ENCODE measurements around the gene PLCL2.

- TF ChIP-seq CBX5 (IDR thresholded peaks at IDR 0.05; ENCODE audit: low read depth) (no peak), TAF1 (IDR thresholded peaks at IDR 0.05; ENCODE audit: borderline replicate concordance, low read depth, low read length) (no peak), EGR1 (IDR thresholded peaks at IDR 0.05; ENCODE audit: borderline replicate concordance in 1 of 2, low read depth in 2 of 2, low read length in 2 of 2) (no peak), EZH2 (IDR thresholded peaks at IDR 0.05; ENCODE audit: borderline replicate concordance, control insufficient read depth, low read depth, low read length) (no peak), SUPT20H (IDR thresholded peaks at IDR 0.05; ENCODE audit: borderline replicate concordance, control insufficient read depth, low read depth, low read length) (no peak), GABPA (IDR thresholded peaks at IDR 0.05; ENCODE audit: low read depth) (no peak)
- TF ChIP-seq, protein P1, sequence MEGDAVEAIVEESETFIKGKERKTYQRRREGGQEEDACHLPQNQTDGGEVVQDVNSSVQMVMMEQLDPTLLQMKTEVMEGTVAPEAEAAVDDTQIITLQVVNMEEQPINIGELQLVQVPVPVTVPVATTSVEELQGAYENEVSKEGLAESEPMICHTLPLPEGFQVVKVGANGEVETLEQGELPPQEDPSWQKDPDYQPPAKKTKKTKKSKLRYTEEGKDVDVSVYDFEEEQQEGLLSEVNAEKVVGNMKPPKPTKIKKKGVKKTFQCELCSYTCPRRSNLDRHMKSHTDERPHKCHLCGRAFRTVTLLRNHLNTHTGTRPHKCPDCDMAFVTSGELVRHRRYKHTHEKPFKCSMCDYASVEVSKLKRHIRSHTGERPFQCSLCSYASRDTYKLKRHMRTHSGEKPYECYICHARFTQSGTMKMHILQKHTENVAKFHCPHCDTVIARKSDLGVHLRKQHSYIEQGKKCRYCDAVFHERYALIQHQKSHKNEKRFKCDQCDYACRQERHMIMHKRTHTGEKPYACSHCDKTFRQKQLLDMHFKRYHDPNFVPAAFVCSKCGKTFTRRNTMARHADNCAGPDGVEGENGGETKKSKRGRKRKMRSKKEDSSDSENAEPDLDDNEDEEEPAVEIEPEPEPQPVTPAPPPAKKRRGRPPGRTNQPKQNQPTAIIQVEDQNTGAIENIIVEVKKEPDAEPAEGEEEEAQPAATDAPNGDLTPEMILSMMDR (IDR thresholded peaks at IDR 0.05 in 2 of 3, conservative IDR thresholded peaks at IDR 0.05 in 1 of 3; ENCODE audit: control insufficient read depth in 2 of 3, extremely low read depth in 1 of 3, insufficient read depth in 1 of 3, low read depth in 3 of 3, low read length in 3 of 3), result no peak
Observed at GRCh38 chr3:16896094-16896627, 11.4 kb downstream of the PLCL2 start.

Data from GM12878 (cell line).